Effector CD8-positive, alpha-beta T cell (primary cell): ENCODE measurements around the gene GPR27.

Source experiments
- DNase-seq: peaks from one replicate; lab custom pipeline; 2025; lab: John Stamatoyannopoulos, UW

The GPR27 gene

GRCh38 chr3:71733319-71733718, 20.3 kb upstream of the GPR27 start:
- no peak for DNase-seq

- no peak for DNase-seq
Measured at GRCh38 chr3:71734881-71735280, 18.8 kb upstream of the GPR27 start.

- DNase-seq = no peak
Measured at GRCh38 chr3:71742621-71743020, 11.0 kb upstream of the GPR27 start.

GRCh38 chr3:71744738-71745137, 8.9 kb upstream of the GPR27 start:
- no peak for DNase-seq

- no peak for DNase-seq
Measured at GRCh38 chr3:71751602-71752001, 2.1 kb upstream of the GPR27 start.

GRCh38 chr3:71752831-71753700, 589 bp upstream of the GPR27 start:
- no peak for DNase-seq

GRCh38 chr3:71754610-71755253, 1.1 kb downstream of the GPR27 start:
- no peak for DNase-seq

- no peak for DNase-seq
Measured at GRCh38 chr3:71758091-71758490, 4.4 kb downstream of the GPR27 start.

- DNase-seq = no peak
Measured at GRCh38 chr3:71759401-71759800, 5.7 kb downstream of the GPR27 start.

- DNase-seq = no peak
Measured at GRCh38 chr3:71760140-71760539, 6.5 kb downstream of the GPR27 start.

- no peak for DNase-seq
Measured at GRCh38 chr3:71763426-71763825, 9.8 kb downstream of the GPR27 start.

- no peak for DNase-seq
Measured at GRCh38 chr3:71771126-71771525, 17.5 kb downstream of the GPR27 start.

GRCh38 chr3:71771884-71772283, 18.2 kb downstream of the GPR27 start:
- no peak for DNase-seq

GRCh38 chr3:71776538-71776937, 22.9 kb downstream of the GPR27 start:
- DNase-seq = no peak

- DNase-seq = no peak
Measured at GRCh38 chr3:71778353-71778752, 24.7 kb downstream of the GPR27 start.

GRCh38 chr3:71779674-71780377, 26.2 kb downstream of the GPR27 start:
- DNase-seq = no peak

GRCh38 chr3:71780430-71780829, 26.8 kb downstream of the GPR27 start:
- DNase-seq = no peak

- no peak for DNase-seq
Measured at GRCh38 chr3:71783152-71783551, 29.5 kb downstream of the GPR27 start.

GRCh38 chr3:71784201-71784913, 30.7 kb downstream of the GPR27 start:
- DNase-seq = no peak

GRCh38 chr3:71784914-71785531, 31.4 kb downstream of the GPR27 start, which contains the start of gene PROK2:
Gene PROK2 (minus strand): TSS chr3:71785148. CDS start chr3:71785052, 96 bp downstream.
- DNase-seq = no peak

GRCh38 chr3:71785532-71786216, 32.0 kb downstream of the GPR27 start:
- no peak for DNase-seq
